Measurements from ENCODE around the gene GPRC5C. TPM values are rescaled to one million over a fixed set of nuclear protein-coding genes. Genes with fewer than 3 reads are reported as not detected.

GPRC5C gene, protein sequence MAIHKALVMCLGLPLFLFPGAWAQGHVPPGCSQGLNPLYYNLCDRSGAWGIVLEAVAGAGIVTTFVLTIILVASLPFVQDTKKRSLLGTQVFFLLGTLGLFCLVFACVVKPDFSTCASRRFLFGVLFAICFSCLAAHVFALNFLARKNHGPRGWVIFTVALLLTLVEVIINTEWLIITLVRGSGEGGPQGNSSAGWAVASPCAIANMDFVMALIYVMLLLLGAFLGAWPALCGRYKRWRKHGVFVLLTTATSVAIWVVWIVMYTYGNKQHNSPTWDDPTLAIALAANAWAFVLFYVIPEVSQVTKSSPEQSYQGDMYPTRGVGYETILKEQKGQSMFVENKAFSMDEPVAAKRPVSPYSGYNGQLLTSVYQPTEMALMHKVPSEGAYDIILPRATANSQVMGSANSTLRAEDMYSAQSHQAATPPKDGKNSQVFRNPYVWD
- 66.4 TPM for total RNA-seq

DNA sequence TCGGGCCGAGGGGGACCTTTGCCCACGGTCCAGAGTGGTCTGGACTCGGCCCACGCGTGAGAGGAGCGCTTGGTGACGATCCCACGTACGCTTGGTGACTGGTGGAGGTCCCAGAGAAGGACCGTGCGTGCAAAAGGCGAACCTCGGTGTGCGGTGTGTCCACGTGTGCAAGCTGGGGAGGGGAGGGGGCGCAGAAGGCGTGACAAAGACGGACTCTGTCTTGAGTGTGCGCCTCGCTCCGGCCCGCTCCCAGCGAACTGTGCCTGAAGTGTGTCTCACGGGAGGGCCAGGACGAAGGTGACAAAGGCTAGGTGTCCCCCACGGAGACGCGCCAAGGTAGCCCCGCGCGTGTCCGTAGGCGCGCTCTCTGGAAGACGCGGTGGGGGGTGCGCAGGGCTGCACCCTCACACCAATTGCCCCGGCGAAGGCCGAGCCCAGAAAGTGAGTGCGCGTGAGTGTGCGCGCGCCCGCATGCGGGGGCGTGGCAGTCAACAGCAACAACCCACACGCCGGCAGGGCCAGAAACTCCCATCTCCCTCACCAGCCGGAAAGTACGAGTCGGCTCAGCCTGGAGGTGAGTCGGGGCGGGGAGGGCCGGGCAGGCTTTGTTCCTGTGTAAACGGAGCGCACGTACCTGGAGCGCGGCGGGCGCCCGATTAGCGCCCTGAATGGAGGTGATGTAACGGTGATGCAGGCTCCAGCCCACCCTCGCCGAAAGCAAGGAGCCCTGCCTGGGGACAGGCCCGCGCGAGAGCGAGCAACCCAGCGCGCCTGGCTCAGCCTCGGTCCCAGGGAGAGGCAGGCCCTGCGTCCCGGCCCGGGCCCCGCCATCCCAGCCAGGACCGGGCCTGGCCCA, at the start of gene GPRC5C:
Gene GPRC5C (plus strand): TSS at position 521 of the 856 bp plus-strand sequence. CDS start 7,689 bp downstream, outside the sequence.
- DNase-seq = peak; percentile 85

DNA sequence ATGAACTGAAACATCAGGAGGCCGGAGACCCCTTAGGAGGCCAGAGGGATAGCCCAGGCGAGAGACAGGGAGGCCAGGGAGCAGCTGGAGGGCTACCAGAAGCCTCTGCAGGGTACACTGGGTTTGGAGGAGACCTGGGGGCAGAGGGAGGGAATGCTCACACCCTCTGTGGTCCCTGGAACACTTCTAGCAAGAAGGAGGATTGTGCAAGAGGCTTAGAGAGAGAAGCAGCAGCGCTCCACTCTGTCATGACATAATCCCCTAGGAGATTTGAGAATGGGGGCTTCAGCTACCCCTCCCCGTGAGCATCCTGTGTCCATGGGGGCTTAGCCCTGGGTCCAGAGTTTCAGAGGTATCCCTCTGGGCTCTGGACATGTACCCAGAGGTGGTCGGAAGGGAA, 48.7 kb upstream of the GPRC5C start:
- DNase-seq = no peak

DNA sequence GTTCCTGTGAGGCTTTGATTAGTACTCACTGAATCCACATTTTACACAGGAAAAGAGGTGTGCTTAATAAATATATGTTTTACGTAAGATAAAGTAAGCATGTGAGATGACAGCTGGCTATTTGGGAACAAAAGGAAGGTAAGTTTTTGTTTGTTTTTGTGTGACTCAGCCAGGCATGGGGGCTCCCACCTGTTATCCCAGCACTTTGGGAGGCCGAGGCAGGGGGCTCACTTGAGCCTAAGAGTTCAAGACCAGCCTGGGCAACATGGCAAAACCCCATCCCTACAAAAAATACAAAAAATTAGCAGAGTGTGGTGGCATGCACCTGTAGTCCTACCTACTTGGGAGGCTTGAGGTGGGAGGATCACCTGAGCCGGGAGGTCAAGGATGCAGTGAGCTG, 46.7 kb upstream of the GPRC5C start:
- no peak for DNase-seq

DNA sequence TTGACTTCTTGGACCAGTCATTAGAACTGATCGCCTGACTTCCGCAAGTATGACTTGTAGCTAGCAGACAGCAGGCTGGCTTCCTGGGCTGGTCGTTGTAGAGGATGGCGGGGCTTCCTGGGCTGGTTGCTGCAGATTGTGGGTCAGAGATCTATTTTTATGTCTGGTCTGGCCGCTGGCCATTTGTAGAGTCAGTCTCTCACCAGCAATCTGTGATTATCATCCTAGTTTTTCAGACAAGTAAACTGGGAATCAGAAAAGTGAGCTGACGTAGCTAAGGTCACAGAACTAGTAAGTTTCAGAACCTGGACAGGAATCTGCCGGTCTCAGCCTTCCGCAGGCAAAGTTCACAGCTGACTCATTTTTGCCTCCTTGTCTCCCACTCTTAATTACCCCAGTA, 45.5 kb upstream of the GPRC5C start:
- DNase-seq = no peak

DNA sequence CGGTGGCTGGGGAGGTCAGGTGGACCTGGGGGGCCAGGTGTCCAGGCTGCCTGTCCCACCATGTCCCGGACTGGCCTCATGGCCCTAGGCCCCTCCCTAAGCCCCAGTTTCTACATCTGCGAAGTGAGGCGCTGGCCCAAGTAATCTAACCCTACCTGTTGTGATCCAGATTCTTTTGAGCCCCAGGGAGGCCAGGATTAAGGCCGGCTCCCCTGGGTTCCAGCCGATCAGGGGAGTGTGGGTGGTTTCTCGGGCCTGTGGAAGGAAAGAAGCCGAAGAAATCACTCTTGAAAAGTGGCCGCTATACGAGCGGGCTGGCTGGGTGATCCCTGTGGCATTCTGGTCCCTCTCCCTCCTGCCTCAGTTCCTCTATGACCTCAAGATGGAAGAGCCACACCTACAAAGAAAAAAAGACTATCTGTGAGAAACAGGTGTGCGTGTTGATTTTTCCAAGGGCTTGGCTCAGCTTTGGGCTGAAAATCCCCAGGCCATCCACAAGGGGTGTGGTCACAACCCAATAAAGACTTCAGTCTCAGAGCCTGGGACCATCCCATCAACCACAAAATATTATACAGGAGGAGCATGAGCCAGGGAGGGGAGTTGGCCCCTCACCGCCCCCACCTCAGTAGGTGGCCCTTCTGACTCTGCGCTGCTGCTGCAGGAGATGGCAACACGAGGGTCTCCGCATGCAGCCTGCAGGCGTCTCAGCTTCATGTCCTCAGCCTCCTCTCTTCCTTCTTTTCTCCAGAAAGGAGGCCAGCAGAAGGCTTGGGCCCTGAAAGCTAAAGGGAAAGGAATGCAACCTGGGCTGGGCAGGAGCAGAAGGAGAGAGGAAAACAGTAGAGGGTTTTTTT, 44.3 kb upstream of the GPRC5C start:
- no peak for DNase-seq

DNA sequence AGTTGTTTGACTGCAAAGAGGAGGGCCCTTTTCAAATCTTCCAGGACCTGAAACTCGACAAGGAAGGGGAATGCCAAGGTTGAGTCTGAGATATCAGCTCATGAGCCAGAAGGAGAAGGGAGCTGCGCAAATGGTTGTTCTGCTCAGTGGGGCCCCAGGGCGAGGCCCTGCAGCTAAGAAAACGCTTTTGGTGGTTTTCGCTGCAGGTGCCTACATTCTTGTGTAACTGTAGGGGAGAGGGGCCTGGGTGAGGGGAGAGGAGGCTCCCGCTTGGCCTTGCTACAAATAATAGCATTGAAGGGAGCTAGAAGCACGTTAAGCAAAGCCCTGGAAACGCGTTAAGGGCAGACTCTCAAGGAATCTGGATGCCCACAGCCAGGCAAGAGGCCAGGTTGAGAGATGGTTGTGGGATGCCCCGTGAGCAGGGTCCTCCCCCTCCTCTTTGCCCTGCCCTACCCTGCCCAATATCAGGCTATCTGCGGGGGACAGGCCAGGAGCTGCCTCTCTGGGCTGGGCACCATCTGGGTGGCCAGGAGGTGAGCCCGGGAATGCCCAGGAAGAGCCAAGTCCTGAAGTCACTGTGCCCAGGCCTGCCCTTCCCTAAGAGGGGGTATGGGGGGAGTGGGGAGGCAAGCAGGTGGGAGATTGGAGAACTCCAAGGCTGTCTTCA, 42.7 kb upstream of the GPRC5C start:
- no peak for DNase-seq

DNA sequence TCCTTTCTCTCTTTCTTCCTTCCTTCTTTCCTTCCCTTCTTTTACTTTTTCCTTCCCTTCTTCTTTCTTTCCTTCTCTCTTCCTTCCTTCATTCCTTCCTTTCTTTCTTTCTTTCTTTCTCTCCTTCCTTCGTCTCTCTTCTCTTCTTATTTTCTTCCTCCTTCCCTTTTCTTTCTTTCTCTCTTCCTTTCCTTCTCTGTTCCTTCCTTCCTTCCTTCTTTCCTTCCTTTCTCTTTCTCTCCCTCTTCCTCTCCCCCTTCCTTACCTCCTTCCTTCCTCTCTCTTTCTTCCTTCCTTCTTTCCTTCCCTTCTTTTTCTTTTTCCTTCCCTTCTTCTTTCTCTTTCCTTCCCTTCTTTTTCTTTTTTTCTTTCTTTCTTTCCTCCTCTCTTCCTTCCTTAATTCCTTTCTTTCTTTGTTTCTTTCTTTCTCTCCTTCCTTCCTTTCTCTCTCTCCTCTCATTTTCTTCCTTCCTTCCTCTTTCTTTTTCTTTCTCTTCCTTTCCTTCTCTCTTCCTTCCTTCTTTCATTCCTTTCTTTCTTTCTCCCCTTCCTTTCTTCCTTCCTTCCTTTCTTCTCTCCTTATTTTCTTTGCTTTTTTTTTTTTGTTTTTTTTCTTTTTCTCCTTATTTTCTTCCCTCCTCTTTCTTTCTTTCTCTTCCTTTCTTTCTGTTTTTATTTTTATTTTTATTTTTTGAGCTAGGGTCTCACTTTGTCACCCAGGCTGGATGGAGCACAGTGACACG, 41.8 kb upstream of the GPRC5C start:
- no peak for DNase-seq

DNA sequence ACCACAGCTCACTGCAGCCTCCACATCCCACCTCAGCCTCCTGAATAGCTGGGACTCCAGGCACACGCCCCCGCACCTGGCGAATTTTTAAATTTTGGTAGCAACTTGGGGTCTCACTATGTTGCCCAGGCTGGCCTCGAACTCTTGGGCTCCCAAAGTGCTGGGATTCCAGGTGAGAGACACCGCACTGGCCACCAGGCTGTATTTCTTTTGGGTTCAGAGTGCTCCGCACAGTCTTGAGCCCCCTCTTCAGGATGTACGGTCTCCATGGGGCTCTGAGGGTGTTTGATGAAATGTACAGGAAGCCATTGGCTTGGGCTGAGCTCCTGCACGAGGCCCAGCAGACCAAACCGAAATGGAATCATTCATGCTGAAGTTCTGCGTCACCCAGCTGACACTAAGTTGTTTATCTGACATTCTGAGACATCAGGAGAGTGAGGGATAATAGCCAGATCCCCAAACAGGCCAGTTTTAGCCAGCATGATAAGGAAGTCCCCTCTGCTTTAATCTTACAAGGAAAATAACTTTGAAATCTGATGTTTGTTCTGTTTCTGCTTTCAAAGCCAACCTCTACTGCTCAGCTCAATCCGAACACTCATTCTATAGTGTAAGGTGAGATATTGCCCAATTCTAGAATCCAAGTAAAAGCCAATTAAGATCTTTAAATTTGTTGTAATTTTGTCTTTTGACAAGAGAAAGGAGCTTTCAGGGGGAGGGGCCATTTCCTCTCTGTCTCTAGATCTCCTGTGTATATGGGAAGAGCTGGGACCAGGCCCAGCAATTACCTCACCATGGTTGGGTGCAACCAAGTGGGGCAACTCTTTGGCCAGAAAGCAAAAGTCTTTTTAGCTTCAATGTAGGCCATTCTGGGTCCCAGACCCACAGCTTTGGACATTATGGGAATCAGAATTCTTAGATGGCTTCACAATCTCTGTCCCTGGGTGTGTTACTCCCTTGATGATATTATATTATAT, 40.9 kb upstream of the GPRC5C start:
- DNase-seq = no peak

DNA sequence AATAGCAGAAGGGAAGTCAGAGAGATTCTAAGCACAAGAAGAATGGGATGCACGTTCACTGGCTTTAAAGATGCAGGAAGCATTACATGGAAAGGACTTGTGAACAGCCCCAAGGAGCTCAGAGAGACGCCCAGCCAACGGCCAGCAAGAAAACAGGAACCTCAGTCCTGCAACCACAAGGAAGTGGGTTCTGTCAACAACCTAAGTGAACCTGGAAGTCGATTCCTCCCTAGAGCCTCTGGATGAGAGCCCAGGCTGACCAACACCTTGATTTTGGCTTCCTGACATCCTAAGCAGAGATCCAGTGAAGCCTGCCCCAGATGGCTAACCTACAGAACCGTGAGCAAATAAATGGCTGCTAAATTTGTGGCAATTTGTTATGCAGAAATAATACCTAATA, 40.1 kb upstream of the GPRC5C start:
- no peak for DNase-seq

DNA sequence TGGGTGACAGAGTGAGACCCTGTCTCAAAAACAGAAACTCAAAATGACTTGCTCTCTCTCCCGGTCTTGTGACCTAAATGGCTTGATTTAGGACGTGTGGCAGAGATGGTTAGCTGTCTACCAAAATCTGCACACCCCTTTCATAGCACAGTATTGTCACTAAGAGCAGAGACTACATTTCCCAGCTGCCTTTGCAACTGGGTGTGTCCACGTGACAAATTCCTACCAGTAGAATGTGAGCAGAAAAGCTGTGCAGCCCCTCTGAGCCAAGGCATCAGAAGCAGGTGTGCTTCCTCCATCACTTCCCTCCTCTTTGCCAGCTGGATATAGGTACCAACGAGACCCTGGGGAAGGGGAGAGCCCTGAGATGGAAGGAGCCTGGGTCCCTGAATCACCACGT, 39.0 kb upstream of the GPRC5C start:
- DNase-seq = no peak

DNA sequence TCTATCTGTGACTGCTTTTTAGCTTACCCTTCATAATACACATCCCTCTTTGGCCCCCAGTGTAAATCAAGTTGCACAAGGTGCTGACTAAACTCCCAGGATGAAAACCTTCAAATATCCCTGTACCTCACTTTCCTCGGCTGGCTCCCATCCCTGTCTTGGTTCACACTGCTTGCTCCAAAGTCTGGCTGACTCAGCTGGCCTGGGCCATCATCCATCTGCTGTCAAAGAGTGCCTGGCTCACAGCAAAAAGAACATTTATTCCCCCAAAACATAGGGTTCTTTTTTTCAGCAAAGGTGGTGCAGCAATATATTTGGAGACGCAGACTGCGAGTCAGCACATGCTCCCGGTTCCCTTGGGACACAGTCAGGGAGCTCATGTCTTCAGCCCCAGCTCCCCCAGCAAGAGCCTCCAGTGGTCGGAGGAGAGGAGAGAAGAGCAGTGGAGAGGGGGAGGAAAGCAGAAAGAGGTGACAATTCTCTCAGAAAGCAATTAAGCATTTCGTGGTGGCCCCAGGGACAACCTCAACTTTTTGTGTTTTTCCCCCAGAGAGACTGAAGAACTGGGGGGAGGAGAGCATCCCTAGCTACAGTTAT, 38.4 kb upstream of the GPRC5C start:
- DNase-seq = peak; percentile 51

DNA sequence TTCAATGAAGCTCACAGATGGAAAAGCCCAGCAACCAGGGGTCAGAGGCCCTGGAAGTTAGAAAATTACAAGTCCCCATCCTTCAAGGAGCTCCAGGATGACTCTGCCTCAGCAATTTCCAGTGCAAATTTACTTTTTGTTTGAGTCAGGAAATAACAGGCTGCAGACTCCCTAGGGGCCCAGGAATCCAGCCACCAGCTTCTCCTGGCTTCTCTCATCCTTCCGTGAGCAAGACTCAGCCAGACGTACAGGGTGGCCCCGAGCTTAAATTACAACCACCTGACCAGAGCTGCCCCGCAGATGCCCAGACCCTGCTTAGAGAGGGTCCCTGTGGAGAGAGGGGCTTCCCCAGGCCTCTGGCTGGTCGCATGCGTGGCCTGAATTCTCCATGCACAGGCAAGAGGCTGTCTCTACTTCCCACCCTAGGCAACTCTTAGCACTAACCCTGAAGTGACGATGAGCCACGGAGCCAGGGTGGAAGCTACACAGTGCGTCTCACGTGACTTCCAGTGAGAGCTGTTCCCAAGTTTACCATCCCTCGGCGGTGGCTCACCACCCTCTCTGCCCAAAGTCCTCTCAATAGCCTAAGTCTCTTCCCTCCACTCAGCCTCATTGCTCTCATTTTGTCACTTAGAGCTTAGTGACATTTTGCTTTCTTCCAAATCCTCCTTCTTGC, 37.5 kb upstream of the GPRC5C start:
- peak; percentile 24 for DNase-seq

DNA sequence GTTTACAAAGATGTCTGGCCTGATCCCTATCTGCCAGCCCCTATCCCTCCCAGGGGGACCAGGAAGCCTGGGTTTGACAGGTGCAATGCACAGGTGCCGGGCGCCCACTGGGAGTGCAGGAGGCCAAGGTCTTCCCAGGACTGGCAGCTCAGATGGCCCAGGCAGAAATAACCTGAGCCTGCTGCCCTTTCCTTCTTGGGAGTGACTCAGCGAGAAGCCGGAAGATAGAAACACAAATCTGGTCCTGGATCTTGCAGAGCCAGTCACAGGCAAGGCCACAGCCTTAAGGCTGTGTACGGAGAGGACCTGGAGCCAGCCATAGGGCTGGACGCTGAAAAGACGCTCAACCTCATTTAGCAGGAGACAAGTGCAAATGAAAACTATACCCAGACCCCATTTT, 36.9 kb upstream of the GPRC5C start:
- DNase-seq = peak; percentile 35

DNA sequence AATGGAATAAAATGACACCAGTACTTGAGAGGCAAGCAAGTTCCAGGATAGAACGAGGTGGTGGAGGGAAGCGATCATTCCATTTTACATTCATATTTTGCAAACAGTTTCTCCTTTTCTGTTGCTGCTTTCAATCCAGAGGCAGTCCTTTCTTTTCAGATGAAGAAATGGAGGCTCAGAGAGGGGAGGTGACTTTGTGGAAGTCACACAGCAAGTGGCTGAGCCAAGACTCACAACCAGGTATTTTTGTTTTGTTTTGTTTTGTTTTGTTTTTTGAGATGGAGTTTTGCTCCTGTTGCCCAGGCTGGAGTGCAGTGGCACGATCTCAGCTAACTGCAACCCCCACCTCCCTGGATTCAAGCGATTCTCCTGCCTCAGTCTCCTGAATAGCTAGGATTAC, 35.3 kb upstream of the GPRC5C start:
- no peak for DNase-seq

DNA sequence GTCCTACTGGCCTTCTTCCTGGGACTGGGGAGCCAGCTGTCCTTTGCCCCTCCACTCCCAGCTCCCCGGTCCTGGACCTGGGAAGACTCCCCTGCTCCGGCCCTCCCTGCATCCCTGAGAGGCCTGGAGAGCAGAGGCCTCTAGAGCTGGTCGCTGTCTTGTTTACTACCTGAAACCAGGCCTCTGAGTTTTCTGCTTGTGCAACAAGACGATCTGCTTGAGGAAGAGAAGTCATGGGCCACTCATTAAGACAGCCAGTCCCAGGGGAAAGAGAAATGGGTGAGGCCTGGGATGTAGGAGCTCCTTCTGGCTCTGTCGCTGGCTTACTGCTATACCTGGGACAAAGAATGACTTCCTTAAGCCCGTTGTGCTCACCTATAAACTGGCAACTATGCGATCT, 29.8 kb upstream of the GPRC5C start:
- no peak for DNase-seq

DNA sequence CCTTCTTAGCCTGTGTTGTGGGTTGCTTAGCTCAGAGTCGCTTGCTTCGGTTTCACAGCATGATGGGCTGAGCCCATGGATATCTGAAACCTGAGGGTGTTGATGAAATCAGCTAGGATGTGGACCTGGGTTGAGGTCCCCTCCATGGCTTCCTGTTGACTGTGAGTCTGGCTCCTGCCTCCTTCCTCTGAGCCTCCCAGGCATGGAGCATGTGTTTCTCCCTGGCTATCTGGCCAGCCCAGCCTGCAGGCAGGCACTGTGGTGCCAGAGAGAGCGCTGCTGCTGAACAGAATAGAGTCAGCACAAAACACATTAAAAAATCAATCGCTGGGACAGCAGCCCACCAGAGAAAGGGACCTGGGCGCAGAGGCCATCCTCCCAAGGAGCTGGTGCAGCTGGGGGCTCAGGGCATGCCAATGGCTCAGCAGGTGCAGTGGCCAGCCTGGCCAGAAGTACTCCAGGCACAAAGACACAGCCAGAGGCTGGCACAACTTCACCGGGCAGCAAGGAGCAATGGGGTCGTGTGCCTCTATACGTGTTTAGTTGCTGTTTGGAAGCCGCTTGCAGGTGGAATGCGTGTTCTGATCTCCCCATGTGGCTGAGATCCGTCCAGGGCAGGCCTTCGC, 28.3 kb upstream of the GPRC5C start:
- no peak for DNase-seq

DNA sequence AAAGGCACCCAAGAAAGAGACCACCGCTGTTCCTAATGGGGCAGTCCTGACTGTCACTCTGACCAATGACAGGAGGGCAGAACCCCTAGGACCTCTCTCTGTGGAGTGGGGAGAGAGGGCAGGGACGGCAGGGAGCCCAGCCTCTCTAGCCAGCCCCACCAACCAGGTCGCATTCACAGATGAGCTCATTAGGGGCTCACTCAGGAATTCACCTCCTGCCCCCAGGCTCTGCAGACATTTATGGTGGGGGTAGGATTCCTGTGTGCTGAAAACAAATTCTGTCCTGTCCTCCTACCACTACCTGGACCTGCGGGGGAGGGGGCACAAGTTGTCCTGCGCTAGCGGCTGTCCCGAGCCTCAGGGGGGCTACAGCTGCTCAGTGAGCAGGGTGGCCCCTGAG, 27.7 kb upstream of the GPRC5C start:
- DNase-seq = no peak

DNA sequence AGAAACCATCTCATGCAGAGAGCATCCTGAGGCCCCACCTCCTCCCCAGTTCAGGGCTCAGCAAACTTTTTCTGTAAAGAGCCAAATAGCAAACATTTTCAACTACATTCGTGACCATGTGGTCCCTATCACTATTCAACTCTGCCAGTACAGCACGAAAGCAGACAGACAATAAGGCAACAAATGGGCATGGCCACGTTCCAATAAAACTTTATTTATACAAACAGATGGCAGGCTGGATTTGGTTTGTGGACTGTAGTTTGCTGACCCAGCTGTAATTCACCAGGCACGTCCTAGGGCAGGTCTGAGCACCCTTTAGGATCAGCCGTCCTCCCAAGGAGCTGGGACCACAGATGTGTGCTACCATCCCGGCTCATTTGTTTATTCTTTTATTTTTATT, 27.1 kb upstream of the GPRC5C start:
- DNase-seq = no peak

Data from tongue (tissue), 2 donors.